Measurements from ENCODE around the gene RTL9. TPM values are rescaled to one million over a fixed set of nuclear protein-coding genes. Genes with fewer than 3 reads are reported as not detected.
A peak's percentile ranks its signal among the peaks of the same experiment; 100 is the strongest.

The RTL9 gene
- total and polyA plus RNA-seq, 9 of the 15 experiments (the other 6 are each of a cell fraction or from before 2014, with no cell fraction given), result 0.04 to 0.35 (median 0.13) TPM; not detected in 1

DNA sequence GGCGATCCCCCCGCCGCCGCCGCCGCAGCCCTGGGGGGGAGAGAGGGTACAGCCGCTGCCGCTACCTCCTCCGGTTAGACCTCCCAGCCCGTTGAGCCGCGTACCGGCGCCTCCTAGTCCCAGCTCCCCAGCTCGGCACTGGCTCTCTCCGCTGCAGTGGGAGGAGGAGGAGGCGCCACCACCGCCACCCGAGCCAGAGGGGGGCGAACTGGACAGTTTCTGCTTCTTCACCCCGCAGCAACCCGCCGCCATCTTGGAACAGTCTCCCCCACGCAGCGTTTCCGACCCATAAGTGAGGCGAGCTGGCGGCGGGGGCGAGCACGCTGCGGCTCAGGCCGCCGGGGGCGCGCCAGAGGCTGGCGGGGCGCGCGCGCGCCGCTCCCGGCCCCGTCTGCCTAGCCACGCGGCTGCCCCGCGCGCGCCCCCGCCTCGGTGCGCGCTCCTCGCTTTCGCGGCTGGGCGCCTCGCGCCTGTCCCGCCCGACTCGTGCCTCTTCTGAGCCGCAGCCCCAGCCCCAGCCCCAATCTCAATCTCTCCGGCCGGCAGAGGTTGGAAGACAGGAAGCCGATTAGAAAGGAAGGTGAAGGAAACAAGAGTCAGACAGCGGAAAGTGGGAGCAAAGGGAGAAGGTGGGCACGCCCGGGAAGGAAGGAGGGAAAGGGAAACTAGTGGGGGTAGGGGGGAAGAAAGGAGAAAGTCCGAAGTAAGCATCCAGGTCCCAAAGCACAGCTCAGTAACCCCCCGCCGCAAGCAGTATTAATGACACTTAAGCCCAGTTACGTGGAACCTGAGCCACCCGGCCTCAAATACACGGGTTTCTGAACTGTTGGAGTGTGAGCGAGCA is 40.6 kb upstream of the RTL9 start, which contains the start of gene AMMECR1 (continued):
- TF ChIP-seq, protein P1, sequence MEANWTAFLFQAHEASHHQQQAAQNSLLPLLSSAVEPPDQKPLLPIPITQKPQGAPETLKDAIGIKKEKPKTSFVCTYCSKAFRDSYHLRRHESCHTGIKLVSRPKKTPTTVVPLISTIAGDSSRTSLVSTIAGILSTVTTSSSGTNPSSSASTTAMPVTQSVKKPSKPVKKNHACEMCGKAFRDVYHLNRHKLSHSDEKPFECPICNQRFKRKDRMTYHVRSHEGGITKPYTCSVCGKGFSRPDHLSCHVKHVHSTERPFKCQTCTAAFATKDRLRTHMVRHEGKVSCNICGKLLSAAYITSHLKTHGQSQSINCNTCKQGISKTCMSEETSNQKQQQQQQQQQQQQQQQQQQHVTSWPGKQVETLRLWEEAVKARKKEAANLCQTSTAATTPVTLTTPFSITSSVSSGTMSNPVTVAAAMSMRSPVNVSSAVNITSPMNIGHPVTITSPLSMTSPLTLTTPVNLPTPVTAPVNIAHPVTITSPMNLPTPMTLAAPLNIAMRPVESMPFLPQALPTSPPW (CRISPR knock-in tag; IDR thresholded peaks at IDR 0.05), result peak; percentile 73
- TF ChIP-seq HMG20A (CRISPR knock-in tag; conservative IDR thresholded peaks at IDR 0.05) (no peak), CAMTA2 (CRISPR knock-in tag; conservative IDR thresholded peaks at IDR 0.05) (no peak), ZFPM2 (CRISPR knock-in tag; IDR thresholded peaks at IDR 0.05) (no peak), TAF1 (IDR thresholded peaks at IDR 0.05; ENCODE audit: control insufficient read depth, extremely low read depth, insufficient read depth, low read length, severe bottlenecking) (peak; percentile 94)
- TF ChIP-seq, protein P2, sequence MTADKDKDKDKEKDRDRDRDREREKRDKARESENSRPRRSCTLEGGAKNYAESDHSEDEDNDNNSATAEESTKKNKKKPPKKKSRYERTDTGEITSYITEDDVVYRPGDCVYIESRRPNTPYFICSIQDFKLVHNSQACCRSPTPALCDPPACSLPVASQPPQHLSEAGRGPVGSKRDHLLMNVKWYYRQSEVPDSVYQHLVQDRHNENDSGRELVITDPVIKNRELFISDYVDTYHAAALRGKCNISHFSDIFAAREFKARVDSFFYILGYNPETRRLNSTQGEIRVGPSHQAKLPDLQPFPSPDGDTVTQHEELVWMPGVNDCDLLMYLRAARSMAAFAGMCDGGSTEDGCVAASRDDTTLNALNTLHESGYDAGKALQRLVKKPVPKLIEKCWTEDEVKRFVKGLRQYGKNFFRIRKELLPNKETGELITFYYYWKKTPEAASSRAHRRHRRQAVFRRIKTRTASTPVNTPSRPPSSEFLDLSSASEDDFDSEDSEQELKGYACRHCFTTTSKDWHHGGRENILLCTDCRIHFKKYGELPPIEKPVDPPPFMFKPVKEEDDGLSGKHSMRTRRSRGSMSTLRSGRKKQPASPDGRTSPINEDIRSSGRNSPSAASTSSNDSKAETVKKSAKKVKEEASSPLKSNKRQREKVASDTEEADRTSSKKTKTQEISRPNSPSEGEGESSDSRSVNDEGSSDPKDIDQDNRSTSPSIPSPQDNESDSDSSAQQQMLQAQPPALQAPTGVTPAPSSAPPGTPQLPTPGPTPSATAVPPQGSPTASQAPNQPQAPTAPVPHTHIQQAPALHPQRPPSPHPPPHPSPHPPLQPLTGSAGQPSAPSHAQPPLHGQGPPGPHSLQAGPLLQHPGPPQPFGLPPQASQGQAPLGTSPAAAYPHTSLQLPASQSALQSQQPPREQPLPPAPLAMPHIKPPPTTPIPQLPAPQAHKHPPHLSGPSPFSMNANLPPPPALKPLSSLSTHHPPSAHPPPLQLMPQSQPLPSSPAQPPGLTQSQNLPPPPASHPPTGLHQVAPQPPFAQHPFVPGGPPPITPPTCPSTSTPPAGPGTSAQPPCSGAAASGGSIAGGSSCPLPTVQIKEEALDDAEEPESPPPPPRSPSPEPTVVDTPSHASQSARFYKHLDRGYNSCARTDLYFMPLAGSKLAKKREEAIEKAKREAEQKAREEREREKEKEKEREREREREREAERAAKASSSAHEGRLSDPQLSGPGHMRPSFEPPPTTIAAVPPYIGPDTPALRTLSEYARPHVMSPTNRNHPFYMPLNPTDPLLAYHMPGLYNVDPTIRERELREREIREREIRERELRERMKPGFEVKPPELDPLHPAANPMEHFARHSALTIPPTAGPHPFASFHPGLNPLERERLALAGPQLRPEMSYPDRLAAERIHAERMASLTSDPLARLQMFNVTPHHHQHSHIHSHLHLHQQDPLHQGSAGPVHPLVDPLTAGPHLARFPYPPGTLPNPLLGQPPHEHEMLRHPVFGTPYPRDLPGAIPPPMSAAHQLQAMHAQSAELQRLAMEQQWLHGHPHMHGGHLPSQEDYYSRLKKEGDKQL (CRISPR knock-in tag; IDR thresholded peaks at IDR 0.05; ENCODE audit: borderline replicate concordance), result no peak
- TF ChIP-seq, protein P3, sequence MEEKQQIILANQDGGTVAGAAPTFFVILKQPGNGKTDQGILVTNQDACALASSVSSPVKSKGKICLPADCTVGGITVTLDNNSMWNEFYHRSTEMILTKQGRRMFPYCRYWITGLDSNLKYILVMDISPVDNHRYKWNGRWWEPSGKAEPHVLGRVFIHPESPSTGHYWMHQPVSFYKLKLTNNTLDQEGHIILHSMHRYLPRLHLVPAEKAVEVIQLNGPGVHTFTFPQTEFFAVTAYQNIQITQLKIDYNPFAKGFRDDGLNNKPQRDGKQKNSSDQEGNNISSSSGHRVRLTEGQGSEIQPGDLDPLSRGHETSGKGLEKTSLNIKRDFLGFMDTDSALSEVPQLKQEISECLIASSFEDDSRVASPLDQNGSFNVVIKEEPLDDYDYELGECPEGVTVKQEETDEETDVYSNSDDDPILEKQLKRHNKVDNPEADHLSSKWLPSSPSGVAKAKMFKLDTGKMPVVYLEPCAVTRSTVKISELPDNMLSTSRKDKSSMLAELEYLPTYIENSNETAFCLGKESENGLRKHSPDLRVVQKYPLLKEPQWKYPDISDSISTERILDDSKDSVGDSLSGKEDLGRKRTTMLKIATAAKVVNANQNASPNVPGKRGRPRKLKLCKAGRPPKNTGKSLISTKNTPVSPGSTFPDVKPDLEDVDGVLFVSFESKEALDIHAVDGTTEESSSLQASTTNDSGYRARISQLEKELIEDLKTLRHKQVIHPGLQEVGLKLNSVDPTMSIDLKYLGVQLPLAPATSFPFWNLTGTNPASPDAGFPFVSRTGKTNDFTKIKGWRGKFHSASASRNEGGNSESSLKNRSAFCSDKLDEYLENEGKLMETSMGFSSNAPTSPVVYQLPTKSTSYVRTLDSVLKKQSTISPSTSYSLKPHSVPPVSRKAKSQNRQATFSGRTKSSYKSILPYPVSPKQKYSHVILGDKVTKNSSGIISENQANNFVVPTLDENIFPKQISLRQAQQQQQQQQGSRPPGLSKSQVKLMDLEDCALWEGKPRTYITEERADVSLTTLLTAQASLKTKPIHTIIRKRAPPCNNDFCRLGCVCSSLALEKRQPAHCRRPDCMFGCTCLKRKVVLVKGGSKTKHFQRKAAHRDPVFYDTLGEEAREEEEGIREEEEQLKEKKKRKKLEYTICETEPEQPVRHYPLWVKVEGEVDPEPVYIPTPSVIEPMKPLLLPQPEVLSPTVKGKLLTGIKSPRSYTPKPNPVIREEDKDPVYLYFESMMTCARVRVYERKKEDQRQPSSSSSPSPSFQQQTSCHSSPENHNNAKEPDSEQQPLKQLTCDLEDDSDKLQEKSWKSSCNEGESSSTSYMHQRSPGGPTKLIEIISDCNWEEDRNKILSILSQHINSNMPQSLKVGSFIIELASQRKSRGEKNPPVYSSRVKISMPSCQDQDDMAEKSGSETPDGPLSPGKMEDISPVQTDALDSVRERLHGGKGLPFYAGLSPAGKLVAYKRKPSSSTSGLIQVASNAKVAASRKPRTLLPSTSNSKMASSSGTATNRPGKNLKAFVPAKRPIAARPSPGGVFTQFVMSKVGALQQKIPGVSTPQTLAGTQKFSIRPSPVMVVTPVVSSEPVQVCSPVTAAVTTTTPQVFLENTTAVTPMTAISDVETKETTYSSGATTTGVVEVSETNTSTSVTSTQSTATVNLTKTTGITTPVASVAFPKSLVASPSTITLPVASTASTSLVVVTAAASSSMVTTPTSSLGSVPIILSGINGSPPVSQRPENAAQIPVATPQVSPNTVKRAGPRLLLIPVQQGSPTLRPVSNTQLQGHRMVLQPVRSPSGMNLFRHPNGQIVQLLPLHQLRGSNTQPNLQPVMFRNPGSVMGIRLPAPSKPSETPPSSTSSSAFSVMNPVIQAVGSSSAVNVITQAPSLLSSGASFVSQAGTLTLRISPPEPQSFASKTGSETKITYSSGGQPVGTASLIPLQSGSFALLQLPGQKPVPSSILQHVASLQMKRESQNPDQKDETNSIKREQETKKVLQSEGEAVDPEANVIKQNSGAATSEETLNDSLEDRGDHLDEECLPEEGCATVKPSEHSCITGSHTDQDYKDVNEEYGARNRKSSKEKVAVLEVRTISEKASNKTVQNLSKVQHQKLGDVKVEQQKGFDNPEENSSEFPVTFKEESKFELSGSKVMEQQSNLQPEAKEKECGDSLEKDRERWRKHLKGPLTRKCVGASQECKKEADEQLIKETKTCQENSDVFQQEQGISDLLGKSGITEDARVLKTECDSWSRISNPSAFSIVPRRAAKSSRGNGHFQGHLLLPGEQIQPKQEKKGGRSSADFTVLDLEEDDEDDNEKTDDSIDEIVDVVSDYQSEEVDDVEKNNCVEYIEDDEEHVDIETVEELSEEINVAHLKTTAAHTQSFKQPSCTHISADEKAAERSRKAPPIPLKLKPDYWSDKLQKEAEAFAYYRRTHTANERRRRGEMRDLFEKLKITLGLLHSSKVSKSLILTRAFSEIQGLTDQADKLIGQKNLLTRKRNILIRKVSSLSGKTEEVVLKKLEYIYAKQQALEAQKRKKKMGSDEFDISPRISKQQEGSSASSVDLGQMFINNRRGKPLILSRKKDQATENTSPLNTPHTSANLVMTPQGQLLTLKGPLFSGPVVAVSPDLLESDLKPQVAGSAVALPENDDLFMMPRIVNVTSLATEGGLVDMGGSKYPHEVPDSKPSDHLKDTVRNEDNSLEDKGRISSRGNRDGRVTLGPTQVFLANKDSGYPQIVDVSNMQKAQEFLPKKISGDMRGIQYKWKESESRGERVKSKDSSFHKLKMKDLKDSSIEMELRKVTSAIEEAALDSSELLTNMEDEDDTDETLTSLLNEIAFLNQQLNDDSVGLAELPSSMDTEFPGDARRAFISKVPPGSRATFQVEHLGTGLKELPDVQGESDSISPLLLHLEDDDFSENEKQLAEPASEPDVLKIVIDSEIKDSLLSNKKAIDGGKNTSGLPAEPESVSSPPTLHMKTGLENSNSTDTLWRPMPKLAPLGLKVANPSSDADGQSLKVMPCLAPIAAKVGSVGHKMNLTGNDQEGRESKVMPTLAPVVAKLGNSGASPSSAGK (IDR thresholded peaks at IDR 0.05), result peak; percentile 91

Data from K562 (cell line).